Activated CD4-positive, alpha-beta T cell treated with anti-CD3 and anti-CD28 coated beads for 4 hours (primary cell): ENCODE results near the gene TLDC2.
A peak's percentile ranks its signal among the peaks of the same experiment; 100 is the strongest.

ENCODE experiments used
- DNase-seq, 2 donors: peaks; one replicate each; pipeline ENCODE4 v3.0.0-alpha.2; 2020

TLDC2 gene

GRCh38 chr20:36850759-36851158 is 25.2 kb upstream of the TLDC2 start:
- DNase-seq: no peak

DNA sequence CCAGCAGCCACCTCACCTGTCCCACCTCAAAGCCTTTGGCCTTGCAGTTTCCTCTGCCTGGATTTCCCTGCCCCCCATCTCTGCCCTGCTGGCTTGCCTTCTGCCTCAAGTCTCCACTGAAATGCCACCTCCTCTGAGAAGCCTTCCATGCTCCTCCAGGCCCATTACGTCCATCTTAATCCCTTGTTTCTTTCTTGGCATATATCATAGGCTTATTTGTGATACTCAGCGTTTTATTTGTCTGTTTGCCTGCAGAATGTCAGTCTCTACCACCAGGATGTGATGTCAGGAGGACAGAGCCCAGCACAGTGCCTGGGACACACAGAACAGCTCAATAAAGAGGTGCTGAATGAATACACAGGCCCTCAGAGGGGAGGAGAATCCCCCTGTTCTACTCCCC is 24.4 kb upstream of the TLDC2 start:
- no peak for DNase-seq

GRCh38 chr20:36852187-36852586 is 23.8 kb upstream of the TLDC2 start:
- no peak for DNase-seq

- no peak for DNase-seq
Observed at GRCh38 chr20:36854348-36855240, 21.3 kb upstream of the TLDC2 start.

- no peak for DNase-seq
Observed at GRCh38 chr20:36855241-36855657, 20.7 kb upstream of the TLDC2 start.

DNA sequence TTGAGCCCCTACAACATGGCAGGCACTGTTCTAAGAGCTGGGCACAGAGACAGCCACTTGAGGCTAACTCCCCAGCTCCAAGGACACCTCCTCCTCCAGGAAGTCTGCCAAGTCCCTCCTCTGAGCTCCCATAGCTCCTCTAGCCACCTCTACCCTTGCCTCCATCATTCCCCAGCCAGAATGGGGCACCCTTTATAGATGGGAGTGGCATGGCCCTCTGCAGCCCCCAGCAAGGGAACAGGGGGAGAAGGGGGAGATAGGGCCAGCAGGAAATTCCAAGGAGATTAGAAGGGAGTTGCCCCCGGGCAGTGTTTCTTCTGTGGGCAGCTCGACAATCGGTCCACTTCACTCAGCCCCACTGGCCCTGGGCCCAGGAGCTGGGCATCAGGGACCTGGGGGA is 19.7 kb upstream of the TLDC2 start:
- DNase-seq: no peak

DNA sequence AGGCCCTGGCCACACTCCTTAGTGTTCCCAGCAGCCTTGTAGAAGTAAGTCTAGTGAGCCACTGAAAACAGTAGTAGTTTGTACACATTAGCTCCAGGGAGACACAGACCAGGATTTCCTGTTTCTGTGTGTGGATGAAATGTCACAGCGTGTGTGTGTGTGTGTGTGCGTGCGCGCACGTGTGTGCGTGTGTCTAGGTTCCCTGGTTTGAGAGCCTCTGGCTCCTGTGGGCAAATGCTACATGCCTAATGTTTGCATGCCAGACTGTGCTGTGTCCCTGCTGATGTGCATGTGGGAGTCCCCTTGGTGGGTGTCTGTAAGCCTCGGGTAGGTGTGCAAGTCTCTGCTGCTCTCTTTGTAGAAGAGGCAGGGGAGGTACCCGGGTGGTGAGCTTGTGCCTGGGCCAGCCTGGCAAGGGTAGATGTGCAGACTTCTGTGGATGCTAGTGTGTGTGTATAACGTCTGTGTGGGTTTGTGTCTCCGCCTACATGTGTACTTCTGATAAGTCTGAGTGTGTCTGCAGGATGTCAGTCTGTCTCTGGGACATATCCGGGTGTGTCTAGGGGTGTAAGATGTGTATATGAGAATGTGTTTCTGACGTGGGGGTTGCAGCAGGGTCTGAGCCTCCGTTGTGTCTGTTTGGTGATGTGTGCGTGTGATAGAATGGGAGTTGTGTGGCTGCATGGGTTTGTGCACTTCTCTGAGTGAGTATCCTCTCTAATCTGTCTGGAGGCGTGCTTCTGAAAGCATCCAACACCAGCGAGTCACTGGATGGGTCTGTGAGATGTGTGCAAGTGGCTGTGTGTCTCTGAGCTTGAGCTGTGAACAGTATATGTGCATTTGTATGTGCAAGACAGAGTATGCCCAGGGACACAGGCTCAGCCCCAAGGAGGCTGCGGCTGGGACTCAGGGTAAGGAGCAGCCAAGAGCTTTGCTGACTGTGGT is 19.0 kb upstream of the TLDC2 start:
- DNase-seq: no peak

DNA sequence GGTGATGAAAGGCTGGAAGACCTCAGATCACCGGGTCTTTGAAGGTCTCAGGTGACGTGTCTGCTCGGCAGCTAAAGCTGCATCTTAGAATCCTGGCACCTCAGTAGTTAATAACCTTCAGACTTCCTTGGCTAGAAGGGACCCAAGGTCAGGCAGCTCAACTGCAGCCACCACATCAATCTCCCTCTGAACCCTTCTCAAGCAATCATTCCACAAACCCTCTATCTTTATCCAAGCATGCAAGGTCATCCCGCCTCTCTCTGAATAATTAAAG is 16.7 kb upstream of the TLDC2 start:
- no peak for DNase-seq

DNA sequence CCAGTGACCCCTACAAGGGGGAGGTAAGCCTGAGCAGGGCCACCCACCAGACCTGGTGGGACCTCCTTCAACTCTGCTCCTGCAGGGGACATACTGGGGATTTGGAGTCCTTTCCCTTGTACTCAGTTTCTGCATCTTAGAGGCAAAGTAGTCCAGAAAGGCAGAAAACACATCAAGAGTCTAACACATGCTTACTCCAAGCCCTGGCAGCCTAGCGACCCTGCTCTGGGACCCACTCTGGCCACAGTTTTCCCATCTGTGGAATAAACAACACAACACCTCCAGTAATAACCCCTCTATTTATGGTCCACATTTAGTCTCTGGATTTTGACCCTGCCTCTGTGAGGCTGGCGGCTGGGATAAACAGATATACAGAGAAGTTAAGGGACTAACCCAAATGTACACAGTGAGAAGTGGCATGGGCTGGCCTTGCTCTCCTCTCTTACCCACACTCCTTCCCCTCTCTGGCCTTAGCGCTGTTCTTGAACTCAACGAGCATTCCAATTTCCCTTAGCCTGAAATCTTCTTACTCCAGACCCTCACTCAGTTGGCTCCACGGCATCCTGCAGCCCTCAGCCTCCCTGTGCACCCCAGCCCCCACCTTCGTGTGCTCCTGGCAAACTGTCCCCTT is 16.1 kb upstream of the TLDC2 start:
- DNase-seq: no peak

- no peak for DNase-seq
Observed at GRCh38 chr20:36860339-36860738, 15.6 kb upstream of the TLDC2 start.

GRCh38 chr20:36860811-36861624 is 14.9 kb upstream of the TLDC2 start:
- DNase-seq: no peak

GRCh38 chr20:36861625-36861874 is 14.4 kb upstream of the TLDC2 start:
- DNase-seq: no peak

- DNase-seq: no peak
Observed at GRCh38 chr20:36861875-36862801, 13.8 kb upstream of the TLDC2 start.

DNA sequence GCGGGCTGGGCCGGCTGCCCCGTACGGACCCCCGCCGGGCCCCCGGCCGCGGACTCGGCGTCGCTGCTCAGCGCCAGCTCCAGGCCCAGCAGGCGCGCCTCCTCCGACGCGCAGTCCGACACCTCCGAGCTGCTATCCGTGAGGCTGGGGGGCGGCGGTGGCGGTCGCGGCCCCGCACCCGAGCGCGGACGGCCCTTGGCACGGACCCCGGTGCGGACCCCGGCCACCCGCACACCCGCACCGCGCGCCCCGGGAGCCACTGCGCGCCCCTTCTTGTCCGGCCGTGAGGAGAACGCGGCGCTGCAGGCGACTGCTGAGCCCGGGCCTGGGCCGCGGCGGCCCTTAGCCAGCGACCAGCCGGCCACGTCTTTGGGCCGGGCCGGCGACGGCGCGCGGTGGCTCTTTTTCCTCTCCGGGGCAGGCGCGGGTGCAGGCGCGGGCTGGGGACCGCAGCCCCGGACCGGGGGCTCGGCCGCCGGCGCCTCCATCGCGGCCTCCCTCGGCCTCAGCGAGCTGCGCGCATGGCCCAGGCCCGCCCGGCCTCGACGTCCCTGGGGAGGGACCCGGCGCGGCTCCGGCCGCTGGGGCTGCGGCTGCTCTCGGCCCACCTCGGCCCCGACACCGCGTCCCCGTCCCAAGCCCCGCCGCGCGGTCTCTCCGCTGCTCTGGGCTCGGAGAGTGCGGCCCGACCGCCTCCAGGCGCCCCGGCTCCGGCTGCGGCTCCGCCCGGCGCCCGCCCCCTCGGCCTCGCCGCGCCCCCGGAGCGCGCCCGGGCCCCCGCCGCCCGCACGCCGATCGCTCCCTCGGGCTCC is 12.9 kb upstream of the TLDC2 start:
- peak in 1 of 2 donors; percentile 11 for DNase-seq

GRCh38 chr20:36865076-36865860 is 10.7 kb upstream of the TLDC2 start:
- DNase-seq: no peak

DNA sequence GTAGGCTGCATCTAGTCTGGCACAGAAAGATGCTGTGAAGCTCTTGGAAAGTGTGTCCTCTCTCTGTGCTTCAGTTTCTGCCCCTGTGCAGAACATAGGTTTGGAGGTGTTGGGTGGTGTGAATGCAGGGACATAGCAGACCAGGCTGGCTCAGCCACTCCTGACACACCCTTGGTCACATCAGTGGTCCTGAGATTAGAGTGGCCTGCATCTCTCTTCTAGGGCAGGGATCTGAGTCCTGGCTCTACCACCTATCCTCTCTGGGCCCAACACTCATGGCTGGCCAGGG is 10.1 kb upstream of the TLDC2 start:
- DNase-seq: no peak

DNA sequence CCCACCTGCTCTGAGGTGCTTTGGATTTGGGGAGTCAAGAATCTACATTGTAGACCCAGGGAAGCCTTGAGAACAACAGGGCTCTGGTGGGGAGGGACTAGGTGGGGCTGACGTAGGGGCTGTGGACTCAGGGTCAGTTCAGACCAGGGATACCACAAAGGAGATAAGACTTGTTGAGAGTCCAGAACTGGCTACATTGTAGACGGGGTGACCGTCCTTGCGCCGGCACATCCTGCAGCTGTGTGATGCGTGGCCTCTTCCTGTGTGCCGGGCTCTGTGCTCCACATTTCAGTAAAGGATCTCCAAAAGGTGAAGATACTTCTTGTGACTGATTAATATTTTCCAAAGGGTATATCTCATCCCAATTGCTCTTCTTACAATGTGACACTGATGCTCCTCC is 9.8 kb upstream of the TLDC2 start:
- DNase-seq: no peak

- no peak for DNase-seq
Observed at GRCh38 chr20:36866681-36867495, 9.1 kb upstream of the TLDC2 start.
